Nephron (organoid): ENCODE measurements around the gene TCL1B.

ENCODE experiments used
- H3K27ac Mint-ChIP-seq, 3 experiments: 2 replicates each; pipeline ENCODE4 v1.8.0; 2020; ENCODE audit warnings: mixed read lengths in 3 of 3, mild to moderate bottlenecking in 2 of 3, moderate library complexity in 1 of 3
- H3K27me3 Mint-ChIP-seq: 2 replicates; pipeline ENCODE4 v1.8.0; 2021; ENCODE audit warnings: low read depth, mild to moderate bottlenecking, moderate library complexity, mixed read lengths
- H3K36me3 Mint-ChIP-seq: 2 replicates; pipeline ENCODE4 v1.8.0; 2020; ENCODE audit warnings: low read depth, mixed read lengths
- H3K4me1 Mint-ChIP-seq: 2 replicates; pipeline ENCODE4 v1.8.0; 2020; ENCODE audit warnings: mixed read lengths
- H3K4me3 Mint-ChIP-seq, 3 experiments: 2 replicates each; pipeline ENCODE4 v1.8.0; 2020; ENCODE audit warnings: mild to moderate bottlenecking in 3 of 3, mixed read lengths in 3 of 3, moderate library complexity in 2 of 3
- H3K9me3 Mint-ChIP-seq: 2 replicates; pipeline ENCODE4 v1.8.0; 2020; ENCODE audit warnings: mixed read lengths
- TF ChIP-seq, protein P1 (sequence below), 3 experiments: fragments of 200-600 bp; sonication (generic); IDR thresholded peaks; one replicate each; pipeline ENCODE4 v1.5.0; 2021; ENCODE audit warnings: antibody characterized with exemption in 3 of 3; ENCODE audit not compliant: unreplicated experiment in 3 of 3

The TCL1B gene

DNA sequence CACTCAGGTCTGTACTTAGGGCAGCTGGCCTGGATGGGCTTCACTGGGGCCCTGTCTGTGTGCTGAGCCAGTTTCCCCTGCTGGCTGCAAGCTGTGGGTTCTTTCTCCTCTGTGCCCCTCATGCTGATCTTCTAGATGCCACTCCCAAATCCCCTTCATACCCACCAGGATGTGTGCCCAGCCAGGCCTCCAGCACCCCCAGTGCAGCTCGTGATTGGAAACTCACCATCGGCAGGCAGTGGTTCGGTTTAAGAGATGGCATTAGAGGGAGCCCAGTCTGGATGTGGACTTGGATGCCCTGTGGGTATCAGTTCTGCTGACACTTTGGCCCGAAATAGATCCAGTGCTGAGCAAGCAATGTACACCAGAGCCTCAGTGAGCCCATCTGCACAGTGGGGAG is 5.9 kb downstream of the TCL1B start:
- Mint-ChIP-seq H3K27ac (no peak overlapping the region), H3K36me3 (no peaks in the 10 kb centered on the region), H3K4me1 (no peaks in the 10 kb centered on the region), H3K4me3 (no peak overlapping the region), H3K27me3 (peaks cover 20% of the 10 kb centered on the region), H3K9me3 (no peaks in the 10 kb centered on the region)
- TF ChIP-seq, protein P1, sequence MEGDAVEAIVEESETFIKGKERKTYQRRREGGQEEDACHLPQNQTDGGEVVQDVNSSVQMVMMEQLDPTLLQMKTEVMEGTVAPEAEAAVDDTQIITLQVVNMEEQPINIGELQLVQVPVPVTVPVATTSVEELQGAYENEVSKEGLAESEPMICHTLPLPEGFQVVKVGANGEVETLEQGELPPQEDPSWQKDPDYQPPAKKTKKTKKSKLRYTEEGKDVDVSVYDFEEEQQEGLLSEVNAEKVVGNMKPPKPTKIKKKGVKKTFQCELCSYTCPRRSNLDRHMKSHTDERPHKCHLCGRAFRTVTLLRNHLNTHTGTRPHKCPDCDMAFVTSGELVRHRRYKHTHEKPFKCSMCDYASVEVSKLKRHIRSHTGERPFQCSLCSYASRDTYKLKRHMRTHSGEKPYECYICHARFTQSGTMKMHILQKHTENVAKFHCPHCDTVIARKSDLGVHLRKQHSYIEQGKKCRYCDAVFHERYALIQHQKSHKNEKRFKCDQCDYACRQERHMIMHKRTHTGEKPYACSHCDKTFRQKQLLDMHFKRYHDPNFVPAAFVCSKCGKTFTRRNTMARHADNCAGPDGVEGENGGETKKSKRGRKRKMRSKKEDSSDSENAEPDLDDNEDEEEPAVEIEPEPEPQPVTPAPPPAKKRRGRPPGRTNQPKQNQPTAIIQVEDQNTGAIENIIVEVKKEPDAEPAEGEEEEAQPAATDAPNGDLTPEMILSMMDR (IDR thresholded peaks at IDR 0.05; ENCODE audit: unreplicated experiment in 3 of 3) = no peak

DNA sequence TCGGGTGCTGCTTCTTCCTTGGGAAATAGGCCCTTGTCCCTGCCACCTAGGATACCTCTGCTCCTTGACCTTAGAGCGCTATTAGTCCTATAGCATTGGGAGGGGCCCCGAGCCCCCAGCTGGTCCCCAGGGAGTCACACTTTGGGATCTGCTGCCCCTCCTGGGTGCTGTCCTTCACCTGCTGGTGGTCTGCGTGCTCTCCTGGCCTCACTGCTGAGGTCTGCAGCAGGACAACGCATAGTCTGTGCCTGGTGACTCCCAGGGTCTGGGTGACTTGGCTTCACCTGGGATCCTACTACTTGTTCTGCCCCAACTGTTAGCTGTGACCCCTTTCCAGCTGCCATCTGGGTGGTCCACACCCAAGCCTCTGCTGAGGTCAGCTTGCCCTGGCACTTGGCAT is 8.8 kb downstream of the TCL1B start:
- Mint-ChIP-seq H3K27me3 (peaks cover 21% of the 10 kb centered on the region), H3K4me3 (no peak overlapping the region), H3K27ac (no peak overlapping the region), H3K36me3 (no peaks in the 10 kb centered on the region), H3K9me3 (no peaks in the 10 kb centered on the region), H3K4me1 (peaks cover 8% of the 10 kb centered on the region)
- TF ChIP-seq, protein P1 (IDR thresholded peaks at IDR 0.05; ENCODE audit: unreplicated experiment in 3 of 3) = no peak

DNA sequence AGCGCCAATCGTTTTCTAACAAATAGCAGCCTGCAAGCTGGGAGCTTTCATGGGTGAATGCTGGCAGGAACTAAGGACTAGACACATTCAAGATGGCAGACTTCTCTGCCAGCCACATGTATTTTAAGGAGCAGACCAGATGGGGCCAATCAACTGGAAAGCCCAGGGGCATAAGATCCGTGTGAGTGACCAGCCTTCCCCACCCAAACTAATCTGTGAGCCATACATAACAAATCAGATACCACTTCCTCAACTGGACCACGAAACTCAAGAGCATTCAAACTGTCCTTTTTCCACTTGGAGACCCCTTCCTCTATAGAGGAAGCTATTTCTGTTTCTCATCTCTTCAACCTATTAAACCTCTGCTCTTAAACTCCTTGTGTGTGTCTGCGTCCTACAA is 9.7 kb downstream of the TCL1B start:
- H3K27ac Mint-ChIP-seq = no peak overlapping the region

DNA sequence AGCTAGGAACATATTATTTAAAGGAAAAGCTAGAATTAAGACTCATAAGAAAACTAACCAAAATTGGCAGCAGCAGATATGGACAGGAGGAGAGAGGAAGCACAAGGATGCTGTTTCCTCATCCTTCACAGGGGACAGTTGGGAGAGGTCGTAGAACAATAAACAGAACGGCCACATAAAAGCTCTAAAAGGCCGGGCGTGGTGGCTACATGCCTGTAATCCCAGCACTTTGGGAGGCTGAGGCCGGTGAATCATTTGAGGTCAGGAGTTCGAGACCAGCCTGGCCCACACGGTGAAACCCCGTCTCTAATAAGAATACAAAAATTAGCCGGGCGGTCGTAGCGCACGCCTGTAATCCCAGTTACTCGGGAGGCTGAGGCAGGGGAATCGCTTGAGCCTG is 10.5 kb downstream of the TCL1B start:
- H3K4me1 Mint-ChIP-seq = peaks cover 20% of the 10 kb centered on the region
- no peaks in the 10 kb centered on the region for H3K36me3 Mint-ChIP-seq
- peaks cover 19% of the 10 kb centered on the region for H3K27me3 Mint-ChIP-seq
- H3K9me3 Mint-ChIP-seq = no peaks in the 10 kb centered on the region
- H3K4me3 Mint-ChIP-seq = no peak overlapping the region
- peak overlapping the region in 1 of 3 experiments; percentile 23 for H3K27ac Mint-ChIP-seq
- TF ChIP-seq, protein P1 (IDR thresholded peaks at IDR 0.05; ENCODE audit: unreplicated experiment in 3 of 3) = no peak

More for the DNA sequence above, 9.7 kb downstream of the TCL1B start:
- Mint-ChIP-seq H3K36me3 (no peaks in the 10 kb centered on the region), H3K9me3 (no peaks in the 10 kb centered on the region), H3K27me3 (peaks cover 19% of the 10 kb centered on the region), H3K4me3 (no peak overlapping the region), H3K4me1 (peaks cover 16% of the 10 kb centered on the region)
- TF ChIP-seq, protein P1 (IDR thresholded peaks at IDR 0.05; ENCODE audit: unreplicated experiment in 3 of 3) = no peak

DNA sequence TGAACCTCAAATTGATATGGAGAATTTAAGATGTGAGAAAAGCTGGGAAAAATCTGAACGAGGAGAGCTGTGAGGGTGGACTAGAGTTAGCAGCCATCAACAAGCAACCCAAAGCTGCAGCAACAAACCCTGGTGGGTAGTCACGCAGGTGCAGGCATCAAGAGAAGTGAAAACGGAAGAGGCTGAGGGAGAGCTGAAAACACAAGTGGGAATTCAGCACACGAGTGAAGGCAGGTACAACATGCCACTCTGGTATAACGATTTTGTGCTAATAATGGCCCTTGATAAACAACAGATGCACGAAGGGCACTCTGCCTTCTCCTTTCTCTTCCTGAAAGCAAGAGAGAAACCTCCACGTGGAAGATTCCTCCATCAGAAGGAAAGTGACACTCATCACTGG is 11.5 kb downstream of the TCL1B start:
- H3K9me3 Mint-ChIP-seq = no peaks in the 10 kb centered on the region
- no peak overlapping the region for H3K4me3 Mint-ChIP-seq
- peaks cover 28% of the 10 kb centered on the region for H3K27me3 Mint-ChIP-seq
- peaks cover 24% of the 10 kb centered on the region for H3K4me1 Mint-ChIP-seq
- TF ChIP-seq, protein P1 (IDR thresholded peaks at IDR 0.05; ENCODE audit: unreplicated experiment in 3 of 3) = no peak
- H3K36me3 Mint-ChIP-seq = no peaks in the 10 kb centered on the region
- H3K27ac Mint-ChIP-seq = peak overlapping the region in 1 of 3 experiments; percentile 56

DNA sequence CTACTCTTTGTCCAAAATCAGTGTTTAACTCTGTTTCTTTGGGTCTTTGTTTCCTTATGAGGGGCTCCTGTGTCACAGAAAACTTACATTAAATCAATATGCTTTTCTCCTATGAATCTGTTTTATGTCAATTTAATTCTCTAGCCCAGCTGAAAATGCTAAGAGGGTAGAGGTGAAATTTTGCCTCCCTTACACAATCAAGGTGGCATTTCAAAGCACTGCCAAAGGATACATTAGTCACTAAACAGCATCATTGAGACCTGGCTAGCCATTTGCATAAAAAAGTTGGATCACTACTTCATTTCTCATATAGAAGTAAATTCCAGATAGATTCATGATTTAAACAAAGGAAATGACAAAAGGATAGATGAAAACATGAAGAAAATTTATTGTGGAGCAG is 12.1 kb downstream of the TCL1B start:
- TF ChIP-seq, protein P1 (IDR thresholded peaks at IDR 0.05; ENCODE audit: unreplicated experiment in 3 of 3) = no peak
- Mint-ChIP-seq H3K27me3 (peaks cover 28% of the 10 kb centered on the region), H3K4me3 (no peak overlapping the region), H3K9me3 (peaks cover 3% of the 10 kb centered on the region), H3K4me1 (peaks cover 24% of the 10 kb centered on the region), H3K36me3 (no peaks in the 10 kb centered on the region), H3K27ac (peak overlapping the region in 2 of 3 experiments; percentile 56)
